HG02870 (cell line): Measurements from ENCODE around the gene TSPAN3.

ENCODE experiments used
- ATAC-seq: cut with Tn5 transposase; IDR thresholded peaks from one replicate; pipeline ENCODE4 v1.9.1; 2021; ENCODE audit warnings: mild to moderate bottlenecking, moderate library complexity; ENCODE audit not compliant: unreplicated experiment

Gene TSPAN3

GRCh38 chr15:77012868-77013267 lies 58.0 kb downstream of the TSPAN3 start:
- no peak for ATAC-seq

- no peak for ATAC-seq
Observed at GRCh38 chr15:77012117-77012712, 58.7 kb downstream of the TSPAN3 start.

- no peak for ATAC-seq
Observed at GRCh38 chr15:77010857-77011256, 60.1 kb downstream of the TSPAN3 start.

GRCh38 chr15:77010312-77010686 lies 60.6 kb downstream of the TSPAN3 start:
- ATAC-seq: no peak

GRCh38 chr15:77009646-77010311 lies 61.1 kb downstream of the TSPAN3 start:
- ATAC-seq: no peak

GRCh38 chr15:77009176-77009575 lies 61.7 kb downstream of the TSPAN3 start:
- ATAC-seq: no peak

GRCh38 chr15:77004189-77004588 lies 66.7 kb downstream of the TSPAN3 start:
- no peak for ATAC-seq

- ATAC-seq: no peak
Observed at GRCh38 chr15:77002954-77003912, 67.7 kb downstream of the TSPAN3 start.

GRCh38 chr15:77002436-77002835 lies 68.5 kb downstream of the TSPAN3 start:
- no peak for ATAC-seq

GRCh38 chr15:77001966-77002365 lies 68.9 kb downstream of the TSPAN3 start:
- ATAC-seq: no peak

- ATAC-seq: no peak
Observed at GRCh38 chr15:77001351-77001750, 69.6 kb downstream of the TSPAN3 start.

GRCh38 chr15:76999996-77000395 lies 70.9 kb downstream of the TSPAN3 start:
- ATAC-seq: no peak

GRCh38 chr15:76998663-76999285 lies 72.1 kb downstream of the TSPAN3 start:
- no peak for ATAC-seq

- ATAC-seq: no peak
Observed at GRCh38 chr15:76996526-76997401, 74.1 kb downstream of the TSPAN3 start.

- ATAC-seq: no peak
Observed at GRCh38 chr15:76996076-76996525, 74.8 kb downstream of the TSPAN3 start.

- ATAC-seq: no peak
Observed at GRCh38 chr15:76994971-76995945, 75.7 kb downstream of the TSPAN3 start, which contains the start of gene PSTPIP1. PSTPIP1 (plus strand) TSS chr15:76995126; CDS start chr15:76995574, 448 bp downstream.

- no peak for ATAC-seq
Observed at GRCh38 chr15:76994496-76994895, 76.4 kb downstream of the TSPAN3 start.

GRCh38 chr15:76994001-76994400 lies 76.9 kb downstream of the TSPAN3 start:
- no peak for ATAC-seq
